Measurements from ENCODE around the gene ATE1. TPM values are rescaled to one million over a fixed set of nuclear protein-coding genes. Genes with fewer than 3 reads are reported as not detected.

ATE1 gene
- total RNA-seq, 1 donor from 2014 or later, result 6.9 TPM

GRCh38 chr10:121715969-121716368 lies 211.9 kb downstream of the ATE1 start:
- Histone ChIP-seq H3K36me3 (no peaks in the 10 kb centered on the region), H3K9me3 (no peaks in the 10 kb centered on the region), H3K4me1 (no peaks in the 10 kb centered on the region), H3K27ac (no peak overlapping the region), H3K4me3 (no peak overlapping the region), H3K27me3 (no peaks in the 10 kb centered on the region)
- no peak for DNase-seq (ENCODE audit: low spot score in 2 of 2)
- intact Hi-C loops (cut with DNase I), result no loop called here
- no peak for TF ChIP-seq CTCF (IDR thresholded peaks at IDR 0.05)

- TF ChIP-seq CTCF (IDR thresholded peaks at IDR 0.05), result no peak
- intact Hi-C loops (cut with DNase I), result no loop called here
- H3K4me1 ChIP-seq, result no peaks in the 10 kb centered on the region
- DNase-seq (ENCODE audit: low spot score in 2 of 2), result no peak
- H3K27me3 ChIP-seq, result no peaks in the 10 kb centered on the region
- H3K4me3 ChIP-seq, result no peak overlapping the region
- no peaks in the 10 kb centered on the region for H3K9me3 ChIP-seq
- H3K27ac ChIP-seq, result no peak overlapping the region
- H3K36me3 ChIP-seq, result no peaks in the 10 kb centered on the region
These were observed 212.8 kb downstream of the ATE1 start for GRCh38 chr10:121715076-121715475.

GRCh38 chr10:121713486-121713885 lies 214.3 kb downstream of the ATE1 start:
- Histone ChIP-seq H3K27ac (no peak overlapping the region), H3K4me1 (no peaks in the 10 kb centered on the region), H3K27me3 (no peaks in the 10 kb centered on the region), H3K9me3 (no peaks in the 10 kb centered on the region), H3K4me3 (no peak overlapping the region), H3K36me3 (no peaks in the 10 kb centered on the region)
- intact Hi-C loops (cut with DNase I), result no loop called here
- no peak for TF ChIP-seq CTCF (IDR thresholded peaks at IDR 0.05)
- DNase-seq (ENCODE audit: low spot score in 2 of 2), result no peak

- H3K4me3 ChIP-seq, result no peak overlapping the region
- intact Hi-C loops (cut with DNase I), result no loop called here
These were observed 216.9 kb downstream of the ATE1 start for GRCh38 chr10:121710971-121711370.

GRCh38 chr10:121710207-121710606 lies 217.6 kb downstream of the ATE1 start:
- intact Hi-C loops (cut with DNase I), result no loop called here
- TF ChIP-seq CTCF (IDR thresholded peaks at IDR 0.05), result no peak

More at GRCh38 chr10:121710971-121711370, 216.9 kb downstream of the ATE1 start:
- DNase-seq (ENCODE audit: low spot score in 2 of 2), result no peak
- Histone ChIP-seq H3K36me3 (no peaks in the 10 kb centered on the region), H3K27ac (no peak overlapping the region), H3K27me3 (no peaks in the 10 kb centered on the region), H3K4me1 (no peaks in the 10 kb centered on the region), H3K9me3 (no peaks in the 10 kb centered on the region)
- TF ChIP-seq CTCF (IDR thresholded peaks at IDR 0.05), result no peak

GRCh38 chr10:121709675-121710073 lies 218.2 kb downstream of the ATE1 start:
- no peak overlapping the region for H3K27ac ChIP-seq
- no peak for DNase-seq (ENCODE audit: low spot score in 2 of 2)
- no peak for TF ChIP-seq CTCF (IDR thresholded peaks at IDR 0.05)
- intact Hi-C loops (cut with DNase I), result no loop called here
- no peaks in the 10 kb centered on the region for H3K36me3 ChIP-seq
- no peaks in the 10 kb centered on the region for H3K4me1 ChIP-seq
- H3K9me3 ChIP-seq, result no peaks in the 10 kb centered on the region
- H3K27me3 ChIP-seq, result no peaks in the 10 kb centered on the region
- H3K4me3 ChIP-seq, result no peak overlapping the region

More at GRCh38 chr10:121710207-121710606, 217.6 kb downstream of the ATE1 start:
- no peak overlapping the region for H3K4me3 ChIP-seq
- H3K4me1 ChIP-seq, result no peaks in the 10 kb centered on the region
- no peak overlapping the region for H3K27ac ChIP-seq
- DNase-seq (ENCODE audit: low spot score in 2 of 2), result no peak
- H3K9me3 ChIP-seq, result no peaks in the 10 kb centered on the region
- H3K27me3 ChIP-seq, result no peaks in the 10 kb centered on the region
- no peaks in the 10 kb centered on the region for H3K36me3 ChIP-seq

Measured in ascending aorta (tissue), 2 donors.